ENCODE results near the gene DUXA. TPM values are rescaled to one million over a fixed set of nuclear protein-coding genes. Genes with fewer than 3 reads are reported as not detected.

DUXA gene
- total RNA-seq, 1 donor from 2014 or later: not detected

DNA sequence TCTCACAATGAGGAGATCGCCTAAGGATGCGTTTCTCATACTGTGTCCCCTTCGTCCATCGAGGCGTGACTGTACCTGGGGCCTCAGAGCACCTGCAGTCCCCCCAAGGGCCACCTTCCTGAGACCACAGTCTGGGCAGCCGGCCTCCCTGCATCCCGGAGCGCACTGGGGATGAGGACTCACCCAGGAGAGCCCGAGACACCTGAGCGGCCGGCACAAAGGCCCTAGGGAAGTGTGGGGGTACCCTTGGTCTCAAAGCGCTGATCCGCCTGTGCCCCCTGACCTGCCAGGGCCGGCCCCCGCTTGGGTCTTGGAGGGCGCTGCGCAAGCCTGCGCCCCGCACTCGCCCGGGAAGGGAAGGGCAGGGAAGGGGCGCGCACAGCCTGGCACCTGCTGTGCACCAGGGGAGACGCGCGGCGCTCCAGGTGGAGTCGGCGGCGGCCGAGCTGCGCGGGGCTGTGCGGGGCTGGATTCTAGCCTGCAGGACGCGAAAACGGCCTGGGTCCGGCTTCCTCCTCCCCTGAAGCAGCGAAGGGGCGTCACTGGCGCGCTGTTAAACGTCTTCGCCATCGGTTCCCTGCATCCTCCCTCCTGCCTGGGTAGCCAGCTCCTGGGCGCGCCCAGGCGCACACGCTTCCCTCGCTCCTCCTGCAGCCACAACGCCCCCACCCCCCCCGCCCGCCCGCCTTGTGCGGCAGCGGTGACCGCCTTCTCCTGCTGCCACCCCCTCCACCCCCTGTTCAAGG, 61.1 kb downstream of the DUXA start:
- peak; percentile 21 for ATAC-seq
- Histone ChIP-seq H3K36me3 (no peaks in the 10 kb centered on the region), H3K4me1 (no peaks in the 10 kb centered on the region), H3K27ac (no peak overlapping the region), H3K4me3 (no peak overlapping the region), H3K27me3 (peaks cover 27% of the 10 kb centered on the region), H3K9me3 (peaks cover 13% of the 10 kb centered on the region)
- TF ChIP-seq, protein P1, sequence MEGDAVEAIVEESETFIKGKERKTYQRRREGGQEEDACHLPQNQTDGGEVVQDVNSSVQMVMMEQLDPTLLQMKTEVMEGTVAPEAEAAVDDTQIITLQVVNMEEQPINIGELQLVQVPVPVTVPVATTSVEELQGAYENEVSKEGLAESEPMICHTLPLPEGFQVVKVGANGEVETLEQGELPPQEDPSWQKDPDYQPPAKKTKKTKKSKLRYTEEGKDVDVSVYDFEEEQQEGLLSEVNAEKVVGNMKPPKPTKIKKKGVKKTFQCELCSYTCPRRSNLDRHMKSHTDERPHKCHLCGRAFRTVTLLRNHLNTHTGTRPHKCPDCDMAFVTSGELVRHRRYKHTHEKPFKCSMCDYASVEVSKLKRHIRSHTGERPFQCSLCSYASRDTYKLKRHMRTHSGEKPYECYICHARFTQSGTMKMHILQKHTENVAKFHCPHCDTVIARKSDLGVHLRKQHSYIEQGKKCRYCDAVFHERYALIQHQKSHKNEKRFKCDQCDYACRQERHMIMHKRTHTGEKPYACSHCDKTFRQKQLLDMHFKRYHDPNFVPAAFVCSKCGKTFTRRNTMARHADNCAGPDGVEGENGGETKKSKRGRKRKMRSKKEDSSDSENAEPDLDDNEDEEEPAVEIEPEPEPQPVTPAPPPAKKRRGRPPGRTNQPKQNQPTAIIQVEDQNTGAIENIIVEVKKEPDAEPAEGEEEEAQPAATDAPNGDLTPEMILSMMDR (IDR thresholded peaks at IDR 0.05): no peak
- DNase-seq: no peak
- intact Hi-C loops (cut with DNase I): no loop called here

Other genes starting within 250 kb of the DUXA start
- not detected for gene USP29, start 47.5 kb downstream of the DUXA start, total RNA-seq
- gene ZIM3, start 22.3 kb downstream of the DUXA start, total RNA-seq: not detected
- 36.1 TPM for gene ZNF264, start 24.0 kb upstream of the DUXA start, total RNA-seq
- gene AURKC, start 63.5 kb upstream of the DUXA start, total RNA-seq: 0.87 TPM
- gene ZNF805, start 73.1 kb upstream of the DUXA start, total RNA-seq: 14.6 TPM
- 54.5 TPM for gene ZNF460, start 113.0 kb upstream of the DUXA start, total RNA-seq
- 7.9 TPM for gene ZNF543, start 153.0 kb upstream of the DUXA start, total RNA-seq
- 9.3 TPM for gene ZNF304, start 183.8 kb upstream of the DUXA start, total RNA-seq
- gene TRAPPC2B, start 196.1 kb upstream of the DUXA start, total RNA-seq: 7.0 TPM
- gene ZNF547, start 196.1 kb upstream of the DUXA start, total RNA-seq: 3.3 TPM
- 18.6 TPM for gene ZNF548, start 222.4 kb upstream of the DUXA start, total RNA-seq
- 12.5 TPM for gene ZNF17, start 243.7 kb upstream of the DUXA start, total RNA-seq